Activated CD4-positive, alpha-beta T cell treated with anti-CD3 and anti-CD28 coated beads, Interleukin-2, amount 50 U/mL, for 24 hours (primary cell): ENCODE data around the gene KCNK18.
"Not testable (repeated sequence)": the region's sequence is repeated elsewhere in the genome, so short reads cannot be mapped to it uniquely, and the experiment has no call there.

Experiments
- DNase-seq, 2 donors: peaks; one replicate each; pipeline ENCODE4 v3.0.0-alpha.2; 2020; ENCODE audit warnings: low read depth in 1 of 2, low spot score in 1 of 2

Gene KCNK18

GRCh38 chr10:117221156-117221711 is 23.9 kb downstream of the KCNK18 start:
- no peak for DNase-seq

GRCh38 chr10:117222552-117222951 is 25.3 kb downstream of the KCNK18 start:
- DNase-seq = no peak

- DNase-seq = no peak
Observed at GRCh38 chr10:117222976-117223692, 25.8 kb downstream of the KCNK18 start.

- no peak for DNase-seq
Observed at GRCh38 chr10:117223693-117224430, 26.6 kb downstream of the KCNK18 start.

GRCh38 chr10:117224881-117225280 is 27.6 kb downstream of the KCNK18 start:
- DNase-seq = no peak

GRCh38 chr10:117226813-117227451 is 29.6 kb downstream of the KCNK18 start:
- DNase-seq = no peak

GRCh38 chr10:117228210-117228609 is 30.9 kb downstream of the KCNK18 start:
- DNase-seq = no peak

GRCh38 chr10:117230107-117230506 is 32.8 kb downstream of the KCNK18 start:
- not testable (repeated sequence) for DNase-seq

- DNase-seq = no peak
Observed at GRCh38 chr10:117237401-117237991, 40.2 kb downstream of the KCNK18 start.

GRCh38 chr10:117239051-117239450 is 41.8 kb downstream of the KCNK18 start:
- no peak for DNase-seq

- DNase-seq = no peak
Observed at GRCh38 chr10:117239721-117240620, 42.7 kb downstream of the KCNK18 start.

GRCh38 chr10:117240621-117241529 is 43.6 kb downstream of the KCNK18 start, which contains the start of gene SLC18A2:
SLC18A2 (plus strand) TSS chr10:117241114; CDS start chr10:117241694, 580 bp downstream.
- no peak for DNase-seq

GRCh38 chr10:117241541-117242462 is 44.5 kb downstream of the KCNK18 start:
- DNase-seq = no peak

- DNase-seq = no peak
Observed at GRCh38 chr10:117242463-117242832, 45.2 kb downstream of the KCNK18 start.

- no peak for DNase-seq
Observed at GRCh38 chr10:117246997-117247671, 49.8 kb downstream of the KCNK18 start.

GRCh38 chr10:117248750-117249465 is 51.6 kb downstream of the KCNK18 start:
- no peak for DNase-seq

- no peak for DNase-seq
Observed at GRCh38 chr10:117249493-117250093, 52.3 kb downstream of the KCNK18 start.
